DMS153 (cell line): ENCODE results near the gene LAMA2.

ENCODE experiments used
- DNase-seq: peaks from one replicate; lab custom pipeline; 2025; lab: John Stamatoyannopoulos, UW

The LAMA2 gene

GRCh38 chr6:129270450-129270849, 387.5 kb downstream of the LAMA2 start:
- no peak for DNase-seq

DNA sequence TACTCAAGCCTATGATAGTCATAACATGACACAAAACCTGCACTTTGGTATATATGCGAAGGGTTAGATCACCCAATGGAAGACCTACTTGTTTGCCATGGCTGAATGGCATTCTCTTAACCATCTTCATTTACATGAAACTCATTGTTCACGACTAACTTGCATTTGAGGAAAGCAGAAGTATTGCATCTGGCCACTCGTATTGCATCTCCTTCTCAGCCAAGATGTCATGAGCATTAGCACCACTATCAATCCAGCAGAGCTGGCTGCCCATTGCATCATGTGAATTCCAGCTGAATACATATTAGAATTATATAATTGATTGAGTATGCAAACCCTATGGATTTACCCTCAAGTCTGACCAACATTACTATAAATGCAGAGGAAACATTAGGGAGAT, 390.2 kb downstream of the LAMA2 start:
- DNase-seq: no peak

DNA sequence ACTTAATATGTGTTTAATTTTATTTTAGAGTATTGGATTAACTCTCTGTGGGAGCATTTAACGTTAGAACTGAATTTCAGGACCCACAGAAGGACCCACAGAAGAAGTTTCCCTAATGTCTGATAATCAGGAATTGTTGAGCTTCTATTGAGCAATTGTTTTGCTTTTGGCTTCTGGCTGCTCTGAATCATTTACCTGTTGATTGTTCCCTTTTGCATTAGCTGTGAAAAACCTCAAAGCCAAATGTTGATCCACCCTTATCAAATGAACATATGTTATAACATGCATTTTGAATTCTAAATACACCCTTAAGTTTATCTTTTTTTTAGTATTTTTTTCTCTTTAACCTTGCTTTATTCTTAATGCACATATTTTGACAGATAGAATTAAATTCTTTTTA, 393.5 kb downstream of the LAMA2 start:
- DNase-seq: no peak

DNA sequence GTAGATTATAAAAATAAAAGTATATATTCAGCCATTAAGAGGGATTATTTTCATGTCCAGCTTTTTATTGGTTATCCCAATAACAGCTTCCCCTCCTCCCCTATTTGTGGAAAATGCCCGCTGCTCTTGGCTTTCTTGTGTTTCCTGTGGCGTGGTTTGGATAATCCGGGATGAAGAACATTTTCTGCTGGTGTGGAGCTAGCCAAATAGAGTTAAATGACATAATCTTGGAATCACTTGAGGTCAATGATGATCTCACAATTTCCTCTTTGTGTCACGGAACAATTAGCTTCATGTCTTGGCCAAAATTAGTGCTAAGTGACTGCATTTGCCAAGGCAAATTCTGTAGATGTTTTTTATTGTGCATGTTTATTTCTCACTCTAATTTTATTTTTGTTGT, 394.0 kb downstream of the LAMA2 start:
- DNase-seq: no peak

DNA sequence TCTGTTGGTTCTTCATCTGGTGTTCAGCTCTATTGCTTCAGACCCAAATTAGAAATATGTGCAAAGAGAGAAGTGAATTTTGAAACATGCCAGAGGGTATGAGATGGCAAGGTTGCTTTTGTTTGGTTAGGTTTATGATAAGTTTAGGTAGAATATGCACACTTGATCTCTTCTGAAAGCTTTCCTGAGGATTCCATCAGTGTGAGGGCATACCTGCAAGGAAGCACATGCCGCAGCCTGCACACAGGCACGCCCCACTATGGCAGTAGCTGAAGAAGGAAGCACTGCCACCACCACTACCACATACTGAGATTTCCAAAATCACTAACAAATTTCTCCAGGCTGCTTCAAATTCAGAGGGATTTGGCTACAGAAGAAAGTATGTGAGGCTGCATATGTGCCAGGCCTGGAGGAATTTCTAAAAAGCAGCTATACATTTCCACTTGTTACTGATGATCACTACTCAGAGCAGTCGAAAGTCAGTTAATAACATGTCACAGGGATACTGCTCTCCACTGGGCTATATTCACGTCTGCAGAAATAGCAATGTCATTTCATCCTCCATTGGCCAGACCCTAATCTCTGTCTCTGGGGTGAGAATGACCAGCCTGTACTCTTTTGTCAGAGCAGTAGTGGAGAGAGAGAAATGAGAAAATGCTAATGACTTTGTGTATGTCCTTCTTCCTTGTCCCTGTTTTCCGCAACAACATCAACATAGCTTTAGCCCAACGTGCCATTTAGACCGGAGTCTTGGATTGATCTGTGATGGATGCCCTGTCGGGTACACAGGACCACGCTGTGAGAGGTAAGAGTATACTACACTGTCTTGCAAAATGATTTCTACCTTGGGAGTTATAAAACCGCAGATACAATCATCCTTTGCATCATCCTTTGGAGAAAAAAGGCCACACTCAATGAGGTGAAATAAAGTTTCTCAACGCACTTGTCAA, 396.7 kb downstream of the LAMA2 start:
- no peak for DNase-seq

DNA sequence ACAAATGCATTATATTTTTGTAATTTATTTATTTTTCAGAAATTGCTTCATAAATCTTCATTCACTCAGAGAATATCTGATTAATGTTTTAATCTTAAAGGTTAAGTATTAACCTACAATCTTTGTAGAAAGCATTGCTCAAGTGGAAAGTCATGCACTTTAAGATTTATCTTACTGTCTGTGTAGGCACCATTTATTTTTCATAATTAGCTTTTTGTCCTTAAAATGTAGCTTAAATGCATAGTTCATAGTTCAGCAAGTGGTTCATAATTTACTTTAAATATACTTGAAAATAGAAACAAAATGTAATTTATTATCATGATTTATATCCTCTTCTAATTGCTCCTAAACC, 397.3 kb downstream of the LAMA2 start:
- DNase-seq: no peak

DNA sequence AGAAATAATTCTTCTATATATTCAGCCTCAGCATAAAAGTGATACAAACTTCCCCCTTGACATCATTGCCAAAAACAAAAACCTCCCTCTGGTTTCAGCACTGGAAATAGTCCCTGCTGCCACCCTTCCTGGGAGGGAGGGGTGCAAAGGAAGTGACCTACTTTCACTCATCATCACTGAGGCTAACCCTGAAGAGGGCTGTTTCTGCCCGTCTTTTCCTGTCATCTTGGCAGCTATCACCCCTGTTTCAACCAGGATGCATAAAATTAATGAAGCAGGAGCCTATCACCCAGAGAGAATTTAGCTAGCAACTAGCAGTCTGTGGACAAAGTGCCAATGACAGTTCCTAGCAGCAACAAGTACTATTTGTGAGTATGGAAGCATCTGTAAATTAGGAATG, 397.8 kb downstream of the LAMA2 start:
- DNase-seq: no peak

DNA sequence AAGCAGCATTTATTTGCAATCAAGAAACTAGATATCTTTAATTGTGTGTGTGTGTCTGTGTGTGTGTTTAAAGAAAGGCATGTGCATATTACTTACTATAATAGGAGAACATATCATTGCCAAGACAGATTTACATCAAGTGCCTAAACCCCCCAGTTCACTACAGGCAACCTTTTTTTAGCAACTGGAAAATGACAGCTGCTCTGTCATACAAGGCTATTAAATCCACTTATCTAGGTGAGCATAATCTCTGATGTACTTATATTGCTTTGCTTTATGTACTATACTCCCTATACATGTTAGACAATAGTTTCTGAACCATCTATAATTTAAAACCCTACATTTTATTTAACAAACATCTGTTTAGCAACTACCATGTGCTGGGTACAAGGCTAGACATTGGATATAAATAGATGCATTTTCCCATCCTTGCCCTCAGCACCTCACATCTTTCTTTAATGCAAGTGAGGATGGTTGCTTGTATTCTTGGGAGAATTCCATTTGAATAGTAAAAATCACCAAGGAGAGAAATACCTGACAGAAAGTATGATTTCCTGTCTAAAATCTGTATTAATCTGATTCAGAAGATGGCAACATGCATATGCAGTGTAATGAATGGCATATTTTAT, 398.3 kb downstream of the LAMA2 start:
- no peak for DNase-seq

DNA sequence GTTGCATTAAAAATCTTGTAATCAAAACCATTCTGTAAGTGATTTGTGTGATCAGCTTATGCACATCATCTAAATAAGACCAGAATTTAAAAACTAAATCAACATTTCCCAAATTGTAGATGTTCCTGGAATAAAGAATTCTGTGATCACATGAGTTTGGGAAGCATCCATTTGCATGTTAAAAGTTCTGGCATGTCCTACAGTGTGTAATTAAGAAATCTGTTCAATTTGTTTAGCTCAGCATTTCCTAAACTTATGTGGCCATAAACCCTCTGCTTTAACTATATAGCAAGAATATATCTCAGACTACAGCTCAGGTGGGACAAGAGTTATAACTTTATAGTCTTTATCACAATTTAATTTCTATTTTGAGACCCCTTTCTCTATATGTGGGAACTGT, 399.1 kb downstream of the LAMA2 start:
- no peak for DNase-seq

DNA sequence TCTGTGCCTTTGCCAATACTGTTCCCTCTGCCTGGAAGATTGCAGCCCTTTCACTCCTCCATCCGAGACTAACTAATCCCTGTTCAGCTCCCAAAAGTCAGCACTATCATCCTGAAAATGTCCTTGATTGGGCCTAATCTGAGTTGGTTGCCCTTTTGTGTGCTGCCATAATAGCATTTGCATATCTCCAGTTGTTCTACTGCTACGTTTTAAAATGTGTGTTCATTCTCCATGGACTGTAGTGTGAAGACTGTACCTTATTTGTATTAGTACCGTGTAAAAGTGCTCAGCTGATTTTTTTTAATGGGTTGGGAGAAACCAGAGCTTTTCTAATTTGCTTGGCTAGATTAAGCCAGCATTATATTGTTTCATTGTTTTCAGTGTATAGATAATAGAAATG, 401.3 kb downstream of the LAMA2 start:
- DNase-seq: no peak

GRCh38 chr6:129287231-129288177, 404.6 kb downstream of the LAMA2 start:
- no peak for DNase-seq

GRCh38 chr6:129289442-129289841, 406.5 kb downstream of the LAMA2 start:
- DNase-seq: no peak

GRCh38 chr6:129292836-129293235, 409.9 kb downstream of the LAMA2 start:
- DNase-seq: no peak

- DNase-seq: no peak
These were observed 414.7 kb downstream of the LAMA2 start for GRCh38 chr6:129297592-129297991.

GRCh38 chr6:129302671-129303070, 419.7 kb downstream of the LAMA2 start:
- no peak for DNase-seq

DNA sequence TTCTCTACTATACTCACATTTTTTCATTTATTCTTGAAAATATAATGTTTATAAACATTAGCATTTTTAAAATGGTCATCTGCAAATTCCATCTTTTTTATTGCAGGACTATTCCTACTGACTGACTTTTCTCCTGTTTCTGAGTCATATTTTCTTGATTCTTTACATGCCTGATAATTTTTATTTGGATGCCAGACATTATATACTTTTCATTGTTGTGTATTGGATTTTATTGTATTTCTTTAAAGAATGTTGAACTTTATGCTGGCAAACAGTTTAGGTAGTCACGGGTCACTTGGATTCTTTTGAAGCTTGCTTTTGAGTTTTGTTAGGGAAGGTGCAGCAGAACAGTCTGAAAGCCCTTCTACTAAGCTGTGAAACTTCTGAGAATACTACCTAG, 423.9 kb downstream of the LAMA2 start:
- DNase-seq: no peak

- no peak for DNase-seq
These were observed 424.9 kb downstream of the LAMA2 start for GRCh38 chr6:129307845-129308244.

- peak; percentile 18 for DNase-seq
These were observed 426.2 kb downstream of the LAMA2 start for GRCh38 chr6:129309154-129309553.

GRCh38 chr6:129312880-129313279, 429.9 kb downstream of the LAMA2 start:
- no peak for DNase-seq

- no peak for DNase-seq
These were observed 431.6 kb downstream of the LAMA2 start for GRCh38 chr6:129314575-129314974.

- no peak for DNase-seq
These were observed 435.2 kb downstream of the LAMA2 start for GRCh38 chr6:129317931-129318820.
